OCI-LY7 (cell line): ENCODE measurements around the gene COLEC12.

Experiments
- EZH2phosphoT487 ChIP-seq: fragments of 200-600 bp; sonication (generic); IDR thresholded peaks from 2 replicates; pipeline ENCODE4 v1.6.1; 2018; ENCODE audit warnings: low read depth, borderline replicate concordance, mild to moderate bottlenecking, mixed run types, antibody characterized with exemption, low read length, moderate library complexity, mixed read lengths
- TF ChIP-seq, protein P1 (sequence below): fragments of 200-600 bp; sonication (generic); conservative IDR thresholded peaks from 2 replicates; pipeline ENCODE4 v1.5.1; 2014; ENCODE audit warnings: mild to moderate bottlenecking, antibody characterized with exemption, low read length, moderate library complexity, mixed read lengths

DNA sequence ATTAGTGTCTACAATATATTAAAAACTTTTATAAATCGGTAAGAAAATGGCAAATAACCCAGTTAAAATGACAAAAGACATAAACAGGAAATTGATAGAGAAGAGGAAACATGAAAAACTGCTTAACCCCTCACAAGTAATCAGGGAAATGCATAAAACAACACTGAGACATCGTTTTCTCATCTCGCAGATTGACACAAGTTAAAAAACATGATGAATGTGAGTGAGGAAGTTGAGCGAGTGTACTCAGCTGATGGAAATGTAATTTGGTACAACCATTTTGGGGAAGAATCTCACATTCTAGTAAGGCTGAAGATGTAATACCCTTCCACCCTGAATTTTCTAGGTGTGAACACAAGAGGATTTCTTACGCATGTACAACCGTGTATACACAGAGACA, 214.7 kb downstream of the COLEC12 start:
- TF ChIP-seq, protein P1, sequence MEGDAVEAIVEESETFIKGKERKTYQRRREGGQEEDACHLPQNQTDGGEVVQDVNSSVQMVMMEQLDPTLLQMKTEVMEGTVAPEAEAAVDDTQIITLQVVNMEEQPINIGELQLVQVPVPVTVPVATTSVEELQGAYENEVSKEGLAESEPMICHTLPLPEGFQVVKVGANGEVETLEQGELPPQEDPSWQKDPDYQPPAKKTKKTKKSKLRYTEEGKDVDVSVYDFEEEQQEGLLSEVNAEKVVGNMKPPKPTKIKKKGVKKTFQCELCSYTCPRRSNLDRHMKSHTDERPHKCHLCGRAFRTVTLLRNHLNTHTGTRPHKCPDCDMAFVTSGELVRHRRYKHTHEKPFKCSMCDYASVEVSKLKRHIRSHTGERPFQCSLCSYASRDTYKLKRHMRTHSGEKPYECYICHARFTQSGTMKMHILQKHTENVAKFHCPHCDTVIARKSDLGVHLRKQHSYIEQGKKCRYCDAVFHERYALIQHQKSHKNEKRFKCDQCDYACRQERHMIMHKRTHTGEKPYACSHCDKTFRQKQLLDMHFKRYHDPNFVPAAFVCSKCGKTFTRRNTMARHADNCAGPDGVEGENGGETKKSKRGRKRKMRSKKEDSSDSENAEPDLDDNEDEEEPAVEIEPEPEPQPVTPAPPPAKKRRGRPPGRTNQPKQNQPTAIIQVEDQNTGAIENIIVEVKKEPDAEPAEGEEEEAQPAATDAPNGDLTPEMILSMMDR, result no peak
- TF ChIP-seq EZH2phosphoT487, result no peak
